ENCODE results near the gene MFAP2. TPM values are rescaled to one million over a fixed set of nuclear protein-coding genes. Genes with fewer than 3 reads are reported as not detected.

The MFAP2 gene
- total RNA-seq, 3 donors from 2014 or later (not counting 1 experiment from before 2014, with no cell fraction given), result 0.15 TPM; not detected in 2

- no peak overlapping the region for H3K27ac ChIP-seq (ENCODE audit: low read length)
- no peak overlapping the region for H3K27ac Mint-ChIP-seq
- peaks cover 0 to 14% of the 10 kb centered on the region in 2 donors for H3K4me1 Mint-ChIP-seq
- intact Hi-C loops (cut with micrococcal nuclease), result no loop called here
- no peak overlapping the region for H3K4me3 Mint-ChIP-seq
- DNase-seq (no peak), ATAC-seq (no peak)
- H3K4me1 ChIP-seq (ENCODE audit: control insufficient read depth, insufficient read depth, low read length), result no peaks in the 10 kb centered on the region
- no peaks in the 10 kb centered on the region for H3K27me3 ChIP-seq (ENCODE audit: control insufficient read depth, insufficient read depth, low read length)
- TF ChIP-seq CTCF (IDR thresholded peaks at IDR 0.05), result no peak
- 76% methylated on average over 3 of the region's 4 CpGs for WGBS (ENCODE audit: insufficient coverage)
- H3K36me3 Mint-ChIP-seq, result peaks cover 17% of the 10 kb centered on the region
- H3K9me3 ChIP-seq (ENCODE audit: control insufficient read depth, insufficient read depth, low read length), result no peaks in the 10 kb centered on the region
- peaks cover 86% of the 10 kb centered on the region for H3K36me3 ChIP-seq (ENCODE audit: control insufficient read depth, insufficient read depth, low read length)
- no peaks in the 10 kb centered on the region for H3K27me3 Mint-ChIP-seq (ENCODE audit: low read depth in 2 of 2)
- H3K9me3 Mint-ChIP-seq, result no peaks in the 10 kb centered on the region
- H3K4me3 ChIP-seq (ENCODE audit: low read length), result no peak overlapping the region
These were observed 42.7 kb upstream of the MFAP2 start for GRCh38 chr1:17023102-17023501.

- peaks cover 0 to 14% of the 10 kb centered on the region in 2 donors for H3K4me1 Mint-ChIP-seq
- DNase-seq (no peak), ATAC-seq (no peak)
- H3K27me3 ChIP-seq (ENCODE audit: control insufficient read depth, insufficient read depth, low read length), result no peaks in the 10 kb centered on the region
- H3K4me3 ChIP-seq (ENCODE audit: low read length), result no peak overlapping the region
- peaks cover 78% of the 10 kb centered on the region for H3K36me3 ChIP-seq (ENCODE audit: control insufficient read depth, insufficient read depth, low read length)
- H3K27ac Mint-ChIP-seq, result no peak overlapping the region
- H3K4me1 ChIP-seq (ENCODE audit: control insufficient read depth, insufficient read depth, low read length), result no peaks in the 10 kb centered on the region
- intact Hi-C loops (cut with micrococcal nuclease), result no loop called here
- TF ChIP-seq CTCF (IDR thresholded peaks at IDR 0.05), result no peak
- no peak overlapping the region for H3K4me3 Mint-ChIP-seq
- H3K9me3 Mint-ChIP-seq, result no peaks in the 10 kb centered on the region
- H3K36me3 Mint-ChIP-seq, result peaks cover 11% of the 10 kb centered on the region
- no peaks in the 10 kb centered on the region for H3K27me3 Mint-ChIP-seq (ENCODE audit: low read depth in 2 of 2)
- no peak overlapping the region for H3K27ac ChIP-seq (ENCODE audit: low read length)
- no peaks in the 10 kb centered on the region for H3K9me3 ChIP-seq (ENCODE audit: control insufficient read depth, insufficient read depth, low read length)
- 88% methylated on average over 10 of the region's 10 CpGs for WGBS (ENCODE audit: insufficient coverage)
These were observed 41.5 kb upstream of the MFAP2 start for GRCh38 chr1:17021896-17022295.

- no peak for TF ChIP-seq CTCF (IDR thresholded peaks at IDR 0.05)
- no peaks in the 10 kb centered on the region for H3K4me1 ChIP-seq (ENCODE audit: control insufficient read depth, insufficient read depth, low read length)
- Mint-ChIP-seq H3K4me3 (no peak overlapping the region), H3K27ac (no peak overlapping the region), H3K27me3 (ENCODE audit: low read depth in 2 of 2) (no peaks in the 10 kb centered on the region), H3K4me1 (peaks cover 0 to 14% of the 10 kb centered on the region in 2 donors), H3K9me3 (no peaks in the 10 kb centered on the region), H3K36me3 (peaks cover 11% of the 10 kb centered on the region)
- no peak overlapping the region for H3K4me3 ChIP-seq (ENCODE audit: low read length)
- no peaks in the 10 kb centered on the region for H3K9me3 ChIP-seq (ENCODE audit: control insufficient read depth, insufficient read depth, low read length)
- H3K36me3 ChIP-seq (ENCODE audit: control insufficient read depth, insufficient read depth, low read length), result peaks cover 66% of the 10 kb centered on the region
- intact Hi-C loops (cut with micrococcal nuclease), result no loop called here
- DNase-seq, result no peak
- no peak overlapping the region for H3K27ac ChIP-seq (ENCODE audit: low read length)
- no peaks in the 10 kb centered on the region for H3K27me3 ChIP-seq (ENCODE audit: control insufficient read depth, insufficient read depth, low read length)
- 91% methylated on average over 2 of the region's 2 CpGs for whole genome bisulfite sequencing (ENCODE audit: insufficient coverage)
- ATAC-seq, result no peak
These were observed 40.1 kb upstream of the MFAP2 start for GRCh38 chr1:17020502-17020901.

GRCh38 chr1:17018849-17019248 lies 38.4 kb upstream of the MFAP2 start:
- peaks cover 0 to 7% of the 10 kb centered on the region in 2 donors for H3K4me1 Mint-ChIP-seq
- no peak for TF ChIP-seq CTCF (IDR thresholded peaks at IDR 0.05)
- peak overlapping the region; percentile 29 to 35 for H3K27ac Mint-ChIP-seq
- Histone ChIP-seq H3K4me3 (ENCODE audit: low read length) (no peak overlapping the region), H3K36me3 (ENCODE audit: control insufficient read depth, insufficient read depth, low read length) (peaks cover 54% of the 10 kb centered on the region), H3K27ac (ENCODE audit: low read length) (no peak overlapping the region), H3K27me3 (ENCODE audit: control insufficient read depth, insufficient read depth, low read length) (no peaks in the 10 kb centered on the region), H3K4me1 (ENCODE audit: control insufficient read depth, insufficient read depth, low read length) (peaks cover 2% of the 10 kb centered on the region), H3K9me3 (ENCODE audit: control insufficient read depth, insufficient read depth, low read length) (no peaks in the 10 kb centered on the region)
- H3K4me3 Mint-ChIP-seq, result no peak overlapping the region
- intact Hi-C loops (cut with micrococcal nuclease), result no loop called here
- no peaks in the 10 kb centered on the region for H3K9me3 Mint-ChIP-seq
- ATAC-seq (no peak), DNase-seq (no peak)
- H3K36me3 Mint-ChIP-seq, result peaks cover 11% of the 10 kb centered on the region
- H3K27me3 Mint-ChIP-seq (ENCODE audit: low read depth in 2 of 2), result no peaks in the 10 kb centered on the region
- 69% methylated on average over 1 of the region's 1 CpG for WGBS (ENCODE audit: insufficient coverage)

Measured in natural killer cell (primary cell).